Choroid plexus epithelial cell (primary cell): ENCODE measurements around the gene IRGQ.
"Not testable (repeated sequence)": the region's sequence is repeated elsewhere in the genome, so short reads cannot be mapped to it uniquely, and the experiment has no call there.

Source experiments
- DNase-seq: peaks from one replicate; pipeline ENCODE4 v3.0.0-alpha.2; 2010; ENCODE audit warnings: low read depth
- H3K4me3 ChIP-seq: 2 replicates; pipeline ENCODE4 v1.5.1; 2011; ENCODE audit warnings: low read depth, mild to moderate bottlenecking, control low read depth, low read length, moderate library complexity
- TF ChIP-seq, protein P1 (sequence below): conservative IDR thresholded peaks from 2 replicates; pipeline ENCODE4 v1.5.1; 2011; ENCODE audit warnings: low read depth, mild to moderate bottlenecking, control low read depth, inconsistent platforms, low read length, moderate library complexity

Gene IRGQ

GRCh38 chr19:43607238-43608205 lies 11.6 kb upstream of the IRGQ start:
- TF ChIP-seq, protein P1, sequence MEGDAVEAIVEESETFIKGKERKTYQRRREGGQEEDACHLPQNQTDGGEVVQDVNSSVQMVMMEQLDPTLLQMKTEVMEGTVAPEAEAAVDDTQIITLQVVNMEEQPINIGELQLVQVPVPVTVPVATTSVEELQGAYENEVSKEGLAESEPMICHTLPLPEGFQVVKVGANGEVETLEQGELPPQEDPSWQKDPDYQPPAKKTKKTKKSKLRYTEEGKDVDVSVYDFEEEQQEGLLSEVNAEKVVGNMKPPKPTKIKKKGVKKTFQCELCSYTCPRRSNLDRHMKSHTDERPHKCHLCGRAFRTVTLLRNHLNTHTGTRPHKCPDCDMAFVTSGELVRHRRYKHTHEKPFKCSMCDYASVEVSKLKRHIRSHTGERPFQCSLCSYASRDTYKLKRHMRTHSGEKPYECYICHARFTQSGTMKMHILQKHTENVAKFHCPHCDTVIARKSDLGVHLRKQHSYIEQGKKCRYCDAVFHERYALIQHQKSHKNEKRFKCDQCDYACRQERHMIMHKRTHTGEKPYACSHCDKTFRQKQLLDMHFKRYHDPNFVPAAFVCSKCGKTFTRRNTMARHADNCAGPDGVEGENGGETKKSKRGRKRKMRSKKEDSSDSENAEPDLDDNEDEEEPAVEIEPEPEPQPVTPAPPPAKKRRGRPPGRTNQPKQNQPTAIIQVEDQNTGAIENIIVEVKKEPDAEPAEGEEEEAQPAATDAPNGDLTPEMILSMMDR: no peak
- DNase-seq: no peak
- H3K4me3 ChIP-seq: no peak overlapping the region

GRCh38 chr19:43606569-43607229 lies 10.8 kb upstream of the IRGQ start:
- TF ChIP-seq, protein P1: no peak
- H3K4me3 ChIP-seq: no peak overlapping the region

GRCh38 chr19:43605875-43606568 lies 10.1 kb upstream of the IRGQ start:
- H3K4me3 ChIP-seq: no peak overlapping the region
- DNase-seq: no peak
- TF ChIP-seq, protein P1: no peak

More at GRCh38 chr19:43606569-43607229, 10.8 kb upstream of the IRGQ start:
- no peak for DNase-seq

GRCh38 chr19:43600326-43600725 lies 4.4 kb upstream of the IRGQ start:
- not testable (repeated sequence) for DNase-seq, H3K4me3 ChIP-seq

- no peak overlapping the region for H3K4me3 ChIP-seq
- no peak for DNase-seq
- TF ChIP-seq, protein P1: no peak
Observed at GRCh38 chr19:43599635-43600295, 3.8 kb upstream of the IRGQ start.

- no peak overlapping the region for H3K4me3 ChIP-seq
- DNase-seq: no peak
- TF ChIP-seq, protein P1: no peak
Observed at GRCh38 chr19:43598445-43599240, 2.7 kb upstream of the IRGQ start.
